Upper lobe of right lung (tissue), 1 donor: ENCODE data around the gene HELLS. TPM values are rescaled to one million over a fixed set of nuclear protein-coding genes. Genes with fewer than 3 reads are reported as not detected.

ENCODE experiments used
- ATAC-seq: fragments of 200-7000 bp; cut with Tn5 transposase; one replicate; pipeline ENCODE4 v1.9.1; 2020; ENCODE audit warnings: mild to moderate bottlenecking, moderate library complexity
- DNase-seq: peaks from one replicate; pipeline ENCODE4 v3.0.0-alpha.2; 2020
- H3K27ac ChIP-seq: fragments of 200-600 bp; one replicate; pipeline ENCODE4 v1.8.0; 2022
- H3K27me3 ChIP-seq: fragments of 200-600 bp; one replicate; pipeline ENCODE4 v1.8.0; 2022; ENCODE audit warnings: mild to moderate bottlenecking
- H3K36me3 ChIP-seq: fragments of 200-600 bp; one replicate; pipeline ENCODE4 v1.8.0; 2022
- H3K4me1 ChIP-seq: fragments of 200-600 bp; one replicate; pipeline ENCODE4 v1.8.0; 2022
- H3K4me3 ChIP-seq: fragments of 200-600 bp; one replicate; pipeline ENCODE4 v1.8.0; 2022; ENCODE audit warnings: mild to moderate bottlenecking
- H3K9me3 ChIP-seq: fragments of 200-600 bp; one replicate; pipeline ENCODE4 v1.8.0; 2022
- intact Hi-C: fragments of 100-400 bp; cut with DNase I; formaldehyde crosslinking; loops from one replicate; pipeline ENCODE4 v1.11.0; 2022
- long read RNA-seq: library from polyadenylated mRNA; unstranded; transcript quantifications from one replicate; pipeline ENCODE4 v2.0.0, GENCODE V29; 2021
- total RNA-seq: library from RNA; stranded (reverse); fragmentation: NEBNext Ultra II Directional; extraction: Animal tissue kit (Norgen Biotek cat#: 25700); gene quantifications from one replicate; pipeline ENCODE4 v1.2.1, GENCODE V29; 2021
- TF ChIP-seq, protein P1 (sequence below): fragments of 200-600 bp; IDR thresholded peaks from one replicate; pipeline ENCODE4 v1.8.0; 2022; ENCODE audit warnings: antibody characterized with exemption
- donor health status: DM: no; HTN: yes; CAD: no; lungs with severe emphysema.

HELLS gene
- 3.3 TPM for total RNA-seq
- long read RNA-seq, partial matches to known transcripts, result 0 of 1 reads
- long read RNA-seq, other reads (novel, unspliced or antisense), result 1 of 1 reads

GRCh38 chr10:94545391-94546048, at the start of gene HELLS:
HELLS (plus strand) TSS chr10:94545788; CDS start chr10:94545922, 134 bp downstream.
- TF ChIP-seq, protein P1, sequence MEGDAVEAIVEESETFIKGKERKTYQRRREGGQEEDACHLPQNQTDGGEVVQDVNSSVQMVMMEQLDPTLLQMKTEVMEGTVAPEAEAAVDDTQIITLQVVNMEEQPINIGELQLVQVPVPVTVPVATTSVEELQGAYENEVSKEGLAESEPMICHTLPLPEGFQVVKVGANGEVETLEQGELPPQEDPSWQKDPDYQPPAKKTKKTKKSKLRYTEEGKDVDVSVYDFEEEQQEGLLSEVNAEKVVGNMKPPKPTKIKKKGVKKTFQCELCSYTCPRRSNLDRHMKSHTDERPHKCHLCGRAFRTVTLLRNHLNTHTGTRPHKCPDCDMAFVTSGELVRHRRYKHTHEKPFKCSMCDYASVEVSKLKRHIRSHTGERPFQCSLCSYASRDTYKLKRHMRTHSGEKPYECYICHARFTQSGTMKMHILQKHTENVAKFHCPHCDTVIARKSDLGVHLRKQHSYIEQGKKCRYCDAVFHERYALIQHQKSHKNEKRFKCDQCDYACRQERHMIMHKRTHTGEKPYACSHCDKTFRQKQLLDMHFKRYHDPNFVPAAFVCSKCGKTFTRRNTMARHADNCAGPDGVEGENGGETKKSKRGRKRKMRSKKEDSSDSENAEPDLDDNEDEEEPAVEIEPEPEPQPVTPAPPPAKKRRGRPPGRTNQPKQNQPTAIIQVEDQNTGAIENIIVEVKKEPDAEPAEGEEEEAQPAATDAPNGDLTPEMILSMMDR, result no peak
- intact Hi-C loops, result no loop called here
- DNase-seq (peak; percentile 89), ATAC-seq (peak; percentile 92)
- H3K27me3 ChIP-seq, result no peaks in the 10 kb centered on the region
- peak within 1 kb of the TSS; percentile 61 for H3K27ac ChIP-seq
- peaks cover 9% of the 10 kb centered on the region for H3K4me1 ChIP-seq
- H3K4me3 ChIP-seq, result peak within 1 kb of the TSS; percentile 77
- no peaks in the 10 kb centered on the region for H3K36me3 ChIP-seq
- no peaks in the 10 kb centered on the region for H3K9me3 ChIP-seq

DNA sequence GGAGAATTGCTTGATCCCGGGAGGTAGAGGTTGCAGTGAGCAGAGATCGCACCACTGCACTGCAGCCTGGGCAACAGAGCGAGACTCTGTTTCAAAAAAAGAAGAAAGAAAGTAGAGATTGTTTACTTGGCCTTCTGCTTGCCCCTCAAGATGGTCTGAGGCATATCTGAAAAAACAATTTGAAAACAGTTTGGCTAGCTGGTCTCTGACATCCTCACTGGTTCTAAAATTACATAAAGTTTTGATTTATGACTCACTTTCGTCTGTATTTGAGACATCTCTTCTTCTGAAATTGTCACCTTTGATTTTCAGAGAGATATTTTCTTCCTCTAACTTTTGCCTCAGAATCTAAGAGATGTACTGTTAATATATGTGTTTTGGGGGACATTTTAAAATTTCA, 49.6 kb upstream of the HELLS start:
- TF ChIP-seq, protein P1, result no peak
- no peak for ATAC-seq
- Histone ChIP-seq H3K36me3 (peaks cover 4% of the 10 kb centered on the region), H3K9me3 (no peaks in the 10 kb centered on the region), H3K27ac (no peak overlapping the region), H3K4me1 (no peaks in the 10 kb centered on the region), H3K4me3 (no peak overlapping the region), H3K27me3 (no peaks in the 10 kb centered on the region)
- intact Hi-C loops, result no loop called here
- no peak for DNase-seq

- Histone ChIP-seq H3K27me3 (no peaks in the 10 kb centered on the region), H3K4me1 (no peaks in the 10 kb centered on the region), H3K36me3 (peaks cover 4% of the 10 kb centered on the region), H3K4me3 (no peak overlapping the region), H3K27ac (no peak overlapping the region), H3K9me3 (no peaks in the 10 kb centered on the region)
- TF ChIP-seq, protein P1, result no peak
- intact Hi-C loops, result no loop called here
- ATAC-seq (no peak), DNase-seq (no peak)
Observed at GRCh38 chr10:94496646-94497045, 48.9 kb upstream of the HELLS start.

DNA sequence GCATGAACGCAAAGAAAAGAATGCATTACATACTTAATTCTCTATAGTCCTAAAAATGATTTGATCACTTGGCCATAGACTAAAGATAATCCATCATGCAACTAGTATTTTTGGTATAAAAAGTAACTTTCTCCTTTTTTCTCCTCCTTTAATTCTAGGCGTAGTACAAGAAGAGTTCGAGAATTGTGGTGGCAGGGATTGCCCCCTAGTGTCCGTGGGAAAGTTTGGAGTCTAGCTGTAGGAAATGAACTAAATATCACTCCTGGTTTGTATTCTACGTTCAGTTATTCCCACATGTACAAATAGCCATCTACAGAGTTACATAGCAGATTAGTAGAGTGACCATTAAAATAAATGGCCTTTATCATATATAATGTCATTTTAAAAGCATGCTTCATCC, 45.5 kb upstream of the HELLS start:
- H3K27me3 ChIP-seq, result no peaks in the 10 kb centered on the region
- no peak for DNase-seq
- ATAC-seq, result no peak
- TF ChIP-seq, protein P1, result peak; percentile 22
- H3K4me3 ChIP-seq, result no peak overlapping the region
- no peaks in the 10 kb centered on the region for H3K4me1 ChIP-seq
- H3K36me3 ChIP-seq, result no peaks in the 10 kb centered on the region
- intact Hi-C loops, result no loop called here
- no peak overlapping the region for H3K27ac ChIP-seq
- H3K9me3 ChIP-seq, result no peaks in the 10 kb centered on the region

DNA sequence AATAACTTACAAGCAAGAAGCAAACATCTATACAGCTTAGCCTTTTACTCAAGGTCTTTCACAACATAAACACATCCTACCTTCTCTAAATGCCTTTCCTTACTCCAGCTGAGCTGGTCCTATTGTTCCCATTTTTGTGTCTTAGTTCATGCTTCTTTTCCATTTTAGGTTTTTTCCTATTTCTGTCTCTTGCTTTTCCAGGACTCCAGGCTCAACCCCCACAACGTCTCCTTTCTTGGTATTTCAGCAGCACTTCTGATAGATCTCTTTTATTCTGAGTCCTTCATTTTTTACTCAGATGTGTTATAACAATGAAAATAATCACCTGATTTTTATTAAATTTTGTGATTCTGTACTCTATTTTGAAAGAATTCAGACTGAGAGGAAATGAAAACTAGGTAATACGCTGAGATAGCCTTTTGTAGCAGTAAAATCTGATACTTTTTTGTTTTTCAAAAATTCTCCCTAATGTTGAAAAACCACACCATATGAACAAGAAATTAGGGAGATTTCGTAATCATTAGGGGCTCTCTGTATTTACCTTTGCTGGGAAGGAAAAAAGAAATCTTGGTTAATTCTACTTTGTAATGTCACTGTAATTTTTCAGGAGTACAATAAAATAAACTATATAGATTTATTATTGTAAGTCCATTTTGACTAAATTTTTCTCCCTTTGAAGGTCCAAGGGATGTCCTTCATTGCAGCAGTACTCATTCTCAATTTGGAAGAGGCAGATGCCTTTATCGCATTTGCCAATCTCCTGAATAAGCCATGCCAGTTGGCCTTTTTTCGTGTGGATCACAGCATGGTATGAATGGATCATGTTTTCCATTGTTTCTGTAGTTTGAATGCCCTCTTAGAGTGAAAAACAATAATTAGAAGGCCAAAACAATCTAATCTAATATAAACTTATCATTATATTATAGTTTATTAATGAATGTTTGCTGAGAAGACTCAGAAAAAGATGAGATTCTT, 24.0 kb upstream of the HELLS start:
- Histone ChIP-seq H3K36me3 (peaks cover 20% of the 10 kb centered on the region), H3K4me3 (no peak overlapping the region), H3K4me1 (no peaks in the 10 kb centered on the region), H3K27me3 (no peaks in the 10 kb centered on the region), H3K9me3 (no peaks in the 10 kb centered on the region), H3K27ac (no peak overlapping the region)
- DNase-seq (no peak), ATAC-seq (no peak)
- intact Hi-C loops, result no loop called here
- TF ChIP-seq, protein P1, result no peak
